CD8-positive, alpha-beta memory T cell (primary cell): ENCODE data around the gene SAFB. TPM values are rescaled to one million over a fixed set of nuclear protein-coding genes. Genes with fewer than 3 reads are reported as not detected.
A peak's percentile ranks its signal among the peaks of the same experiment; 100 is the strongest.
"Not testable (repeated sequence)": the region's sequence is repeated elsewhere in the genome, so short reads cannot be mapped to it uniquely, and the experiment has no call there.

Source experiments
- CTCF ChIA-PET: fragments of 350-600 bp; sonication (Branson Sonifier 250); formaldehyde crosslinking; loops from one replicate; lab custom pipeline; 2021; ENCODE audit warnings: antibody characterized with exemption; lab: Charles Lee
- POLR2A ChIA-PET: fragments of 350-600 bp; sonication (Branson Sonifier 250); formaldehyde crosslinking; loops from one replicate; lab custom pipeline; 2021; ENCODE audit warnings: antibody characterized with exemption; lab: Charles Lee
- DNase-seq, 5 donors: peaks; one replicate each; pipeline versions ENCODE4 v3.0.0 to v3.0.0-alpha.2; 2020 to 2022; ENCODE audit warnings: mixed read lengths in 1 of 5
- H3K27ac ChIP-seq: one replicate; pipeline ENCODE4 v1.7.0; 2013; ENCODE audit warnings: low read depth, mild to moderate bottlenecking, low read length, moderate library complexity
- H3K27me3 ChIP-seq: 2 replicates; pipeline ENCODE4 v1.7.0; 2013; ENCODE audit warnings: low read length, mild to moderate bottlenecking; ENCODE audit not compliant: insufficient read depth, poor library complexity, severe bottlenecking
- H3K36me3 ChIP-seq: 2 replicates; pipeline ENCODE4 v1.7.0; 2013; ENCODE audit warnings: mild to moderate bottlenecking, low read length, moderate library complexity; ENCODE audit not compliant: insufficient read depth
- H3K4me1 ChIP-seq: 2 replicates; pipeline ENCODE4 v1.7.0; 2013; ENCODE audit warnings: mild to moderate bottlenecking, low read length, moderate library complexity; ENCODE audit not compliant: insufficient read depth
- H3K4me3 ChIP-seq: 2 replicates; pipeline ENCODE4 v1.7.0; 2013; ENCODE audit warnings: mild to moderate bottlenecking, low read length
- H3K9me3 ChIP-seq: 2 replicates; pipeline ENCODE4 v1.7.0; 2013; ENCODE audit warnings: mild to moderate bottlenecking, low read length
- H3K27ac Mint-ChIP-seq, 8 donors: one replicate each; pipeline ENCODE4 v1.8.0; 2020 to 2021; ENCODE audit warnings: mixed read lengths in 8 of 8, mild to moderate bottlenecking in 6 of 8, inconsistent platforms in 3 of 8, moderate library complexity in 3 of 8
- H3K27me3 Mint-ChIP-seq, 2 donors: one replicate each; pipeline ENCODE4 v1.8.0; 2020 to 2021; ENCODE audit warnings: mixed read lengths in 2 of 2, mild to moderate bottlenecking in 1 of 2, moderate library complexity in 1 of 2
- H3K36me3 Mint-ChIP-seq, 3 donors: one replicate each; pipeline ENCODE4 v1.8.0; 2020 to 2021; ENCODE audit warnings: mixed read lengths in 3 of 3, inconsistent platforms in 1 of 3, mild to moderate bottlenecking in 1 of 3
- H3K4me1 Mint-ChIP-seq, 3 donors: one replicate each; pipeline ENCODE4 v1.8.0; 2020 to 2021; ENCODE audit warnings: mixed read lengths in 3 of 3, inconsistent platforms in 1 of 3, mild to moderate bottlenecking in 1 of 3
- H3K4me3 Mint-ChIP-seq, 7 donors: one replicate each; pipeline ENCODE4 v1.8.0; 2020 to 2021; ENCODE audit warnings: mixed read lengths in 7 of 7, mild to moderate bottlenecking in 6 of 7, moderate library complexity in 4 of 7, inconsistent platforms in 2 of 7
- H3K9me3 Mint-ChIP-seq, 5 donors: one replicate each; pipeline ENCODE4 v1.8.0; 2020 to 2022; ENCODE audit warnings: mixed read lengths in 5 of 5, mild to moderate bottlenecking in 3 of 5, moderate library complexity in 2 of 5, inconsistent platforms in 1 of 5
- polyA plus RNA-seq: library from polyadenylated mRNA; unstranded; fragments of 300-500 nt; fragmentation: Illumina TruSeq; gene quantifications from one replicate; pipeline ENCODE4 v1.2.3, GENCODE V29; 2021
- total RNA-seq, 2 experiments: library from RNA; stranded (reverse); gene quantifications; one replicate each; pipeline ENCODE4 v1.2.3, GENCODE V29; 2021

The SAFB gene
- total and polyA plus RNA-seq, 3 experiments from 2014 or later, result 103 to 132 (median 124) TPM

DNA sequence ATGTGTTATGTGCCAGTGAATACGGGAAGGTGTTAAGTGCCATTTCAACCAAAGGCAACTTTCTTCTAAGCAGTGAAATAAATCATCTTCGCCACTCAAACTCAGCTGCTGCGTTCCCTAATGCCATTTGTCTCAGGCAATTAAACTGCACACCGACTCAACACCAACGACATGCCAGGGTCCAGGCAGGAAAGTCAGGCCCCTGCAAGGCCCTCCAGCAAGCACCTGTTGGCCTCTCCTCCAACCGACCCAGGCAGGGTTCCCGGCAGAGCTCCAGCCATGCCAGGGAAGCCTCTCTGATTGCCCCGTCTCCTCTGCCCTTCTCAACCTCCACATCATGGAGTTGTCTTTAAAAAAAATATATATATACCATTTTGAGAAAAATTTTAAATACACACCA lies 22.1 kb upstream of the SAFB start:
- H3K27ac Mint-ChIP-seq, result no peak overlapping the region
- Histone ChIP-seq H3K4me3 (no peak overlapping the region), H3K4me1 (no peaks in the 10 kb centered on the region), H3K27me3 (no peaks in the 10 kb centered on the region), H3K9me3 (no peaks in the 10 kb centered on the region), H3K36me3 (peaks cover 76% of the 10 kb centered on the region), H3K27ac (no peak overlapping the region)
- DNase-seq, result no peak
- H3K4me3 Mint-ChIP-seq, result no peak overlapping the region
- peaks cover 4 to 17% (median 4%) of the 10 kb centered on the region in 3 donors for H3K4me1 Mint-ChIP-seq
- peaks cover 0 to 94% (median 18%) of the 10 kb centered on the region in 3 donors for H3K36me3 Mint-ChIP-seq
- H3K9me3 Mint-ChIP-seq, result no peaks in the 10 kb centered on the region
- POLR2A ChIA-PET, result no interaction called here
- CTCF ChIA-PET, result interaction anchor here (0.6 kb wide), 1 partner anchor 122 kb away, joined by 3 read pairs; no protein-coding TSS in a partner anchor
- no peaks in the 10 kb centered on the region for H3K27me3 Mint-ChIP-seq

DNA sequence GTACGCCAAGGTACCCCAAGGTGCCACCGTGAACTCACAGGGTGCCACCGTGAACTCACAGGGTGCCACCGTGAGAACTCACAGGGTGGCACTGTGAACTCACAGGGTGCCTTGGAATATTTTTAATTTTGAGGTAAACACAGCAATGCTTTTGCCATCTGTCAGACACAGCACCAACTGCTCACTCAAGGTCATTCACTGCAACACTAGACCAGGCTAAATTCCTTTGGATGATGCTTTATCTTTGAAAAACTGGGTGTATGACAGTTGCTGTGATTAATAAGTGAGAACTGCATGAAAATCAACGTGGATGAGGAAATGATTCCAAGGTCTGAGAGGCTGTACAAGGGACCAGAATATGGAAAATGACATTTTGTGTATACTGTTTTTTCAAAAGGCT lies 19.3 kb upstream of the SAFB start:
- no peak overlapping the region for H3K4me3 Mint-ChIP-seq
- peak overlapping the region in 1 of 8 donors; percentile 36 for H3K27ac Mint-ChIP-seq
- DNase-seq, result no peak
- Histone ChIP-seq H3K27ac (no peak overlapping the region), H3K4me1 (no peaks in the 10 kb centered on the region), H3K27me3 (no peaks in the 10 kb centered on the region), H3K9me3 (no peaks in the 10 kb centered on the region), H3K36me3 (peaks cover 78% of the 10 kb centered on the region), H3K4me3 (no peak overlapping the region)
- ChIA-PET POLR2A (no interaction called here), CTCF (no interaction called here)
- H3K27me3 Mint-ChIP-seq, result no peaks in the 10 kb centered on the region
- peaks cover 11 to 94% (median 33%) of the 10 kb centered on the region in 3 donors for H3K36me3 Mint-ChIP-seq
- H3K9me3 Mint-ChIP-seq, result no peaks in the 10 kb centered on the region
- peaks cover 18 to 31% (median 23%) of the 10 kb centered on the region in 3 donors for H3K4me1 Mint-ChIP-seq

- no peak overlapping the region for H3K4me3 ChIP-seq
- H3K36me3 Mint-ChIP-seq, result peaks cover 16 to 93% (median 28%) of the 10 kb centered on the region in 3 donors
- H3K27me3 Mint-ChIP-seq, result no peaks in the 10 kb centered on the region
- H3K9me3 ChIP-seq, result no peaks in the 10 kb centered on the region
- H3K27ac ChIP-seq, result no peak overlapping the region
- H3K4me1 ChIP-seq, result no peaks in the 10 kb centered on the region
- no peak for DNase-seq
- H3K36me3 ChIP-seq, result peaks cover 72% of the 10 kb centered on the region
- POLR2A ChIA-PET, result interaction anchor here (1.2 kb wide), 1 partner anchor 17 kb away, joined by 4 read pairs; the partner anchor contains the start of genes SAFB and SAFB2
- H3K9me3 Mint-ChIP-seq, result no peaks in the 10 kb centered on the region
- no peak overlapping the region for H3K4me3 Mint-ChIP-seq
- H3K4me1 Mint-ChIP-seq, result peaks cover 21 to 36% (median 27%) of the 10 kb centered on the region in 3 donors
- CTCF ChIA-PET, result no interaction called here
- peak overlapping the region in 4 of 8 donors; percentile 51 to 87 (median 71) for H3K27ac Mint-ChIP-seq
- no peaks in the 10 kb centered on the region for H3K27me3 ChIP-seq
These were observed 17.5 kb upstream of the SAFB start for GRCh38 chr19:5605362-5605761.

GRCh38 chr19:5607318-5608275 lies 15.3 kb upstream of the SAFB start:
- Mint-ChIP-seq H3K27ac (peak overlapping the region in 6 of 8 donors; percentile 11 to 74 (median 38)), H3K4me3 (no peak overlapping the region), H3K9me3 (no peaks in the 10 kb centered on the region), H3K4me1 (peaks cover 22 to 35% (median 25%) of the 10 kb centered on the region in 3 donors), H3K36me3 (peaks cover 22 to 89% (median 35%) of the 10 kb centered on the region in 3 donors), H3K27me3 (no peaks in the 10 kb centered on the region)
- Histone ChIP-seq H3K4me3 (no peak overlapping the region), H3K27ac (no peak overlapping the region), H3K9me3 (no peaks in the 10 kb centered on the region), H3K4me1 (no peaks in the 10 kb centered on the region), H3K27me3 (no peaks in the 10 kb centered on the region), H3K36me3 (peaks cover 75% of the 10 kb centered on the region)
- POLR2A ChIA-PET, result no interaction called here
- DNase-seq, result no peak
- CTCF ChIA-PET, result no interaction called here

DNA sequence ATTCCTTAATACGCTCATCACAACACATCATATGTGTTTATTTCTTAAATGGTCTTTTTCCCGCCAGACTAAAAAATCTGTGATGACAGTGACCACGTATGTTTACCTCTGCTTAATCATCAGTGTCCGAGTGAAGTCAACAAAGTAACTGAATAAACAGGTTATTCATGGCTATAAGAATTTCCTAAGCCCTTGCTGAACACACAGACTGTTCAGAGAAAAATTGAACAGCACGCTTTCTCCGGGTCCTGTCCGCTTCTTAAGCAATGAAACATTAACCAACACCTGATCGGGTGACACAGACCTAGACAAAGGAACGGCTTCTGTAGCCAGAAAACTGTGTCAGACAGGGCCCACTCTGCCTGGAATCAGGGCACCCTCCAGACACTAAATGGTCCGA lies 14.6 kb upstream of the SAFB start:
- H3K27ac Mint-ChIP-seq, result peak overlapping the region in 1 of 8 donors; percentile 11
- H3K27ac ChIP-seq, result no peak overlapping the region
- no peak overlapping the region for H3K4me3 ChIP-seq
- H3K9me3 Mint-ChIP-seq, result no peaks in the 10 kb centered on the region
- ChIA-PET POLR2A (no interaction called here), CTCF (no interaction called here)
- H3K27me3 Mint-ChIP-seq, result no peaks in the 10 kb centered on the region
- H3K4me1 ChIP-seq, result no peaks in the 10 kb centered on the region
- H3K27me3 ChIP-seq, result no peaks in the 10 kb centered on the region
- peaks cover 29 to 90% (median 41%) of the 10 kb centered on the region in 3 donors for H3K36me3 Mint-ChIP-seq
- H3K9me3 ChIP-seq, result no peaks in the 10 kb centered on the region
- H3K4me1 Mint-ChIP-seq, result peaks cover 27 to 37% (median 30%) of the 10 kb centered on the region in 3 donors
- peaks cover 78% of the 10 kb centered on the region for H3K36me3 ChIP-seq
- DNase-seq, result no peak
- no peak overlapping the region for H3K4me3 Mint-ChIP-seq

GRCh38 chr19:5608766-5609165 lies 14.1 kb upstream of the SAFB start:
- POLR2A ChIA-PET, result interaction anchor here (1.3 kb wide), 1 partner anchor 14 kb away, joined by 3 read pairs; the partner anchor contains the start of gene SAFB2
- DNase-seq, H3K4me1 ChIP-seq, H3K9me3 Mint-ChIP-seq, H3K4me3 ChIP-seq, H3K4me3 Mint-ChIP-seq, H3K27ac Mint-ChIP-seq, H3K9me3 ChIP-seq, H3K27ac ChIP-seq, CTCF ChIA-PET, H3K27me3 ChIP-seq, H3K27me3 Mint-ChIP-seq: not testable (repeated sequence)
- peaks cover 30 to 90% (median 44%) of the 10 kb centered on the region in 3 donors for H3K36me3 Mint-ChIP-seq
- H3K36me3 ChIP-seq, result peaks cover 78% of the 10 kb centered on the region
- peaks cover 27 to 37% (median 30%) of the 10 kb centered on the region in 3 donors for H3K4me1 Mint-ChIP-seq

GRCh38 chr19:5609881-5610448 lies 12.9 kb upstream of the SAFB start:
- Mint-ChIP-seq H3K36me3 (peaks cover 37 to 90% (median 50%) of the 10 kb centered on the region in 3 donors), H3K27ac (peak overlapping the region in 2 of 8 donors; percentile 21 to 71), H3K4me3 (no peak overlapping the region), H3K9me3 (no peaks in the 10 kb centered on the region), H3K27me3 (peaks cover 0 to 3% of the 10 kb centered on the region in 2 donors), H3K4me1 (peaks cover 27 to 33% (median 30%) of the 10 kb centered on the region in 3 donors)
- peaks cover 78% of the 10 kb centered on the region for H3K36me3 ChIP-seq
- no peaks in the 10 kb centered on the region for H3K27me3 ChIP-seq
- H3K27ac ChIP-seq, result no peak overlapping the region
- no peak for DNase-seq
- H3K4me1 ChIP-seq, result no peaks in the 10 kb centered on the region
- CTCF ChIA-PET, result no interaction called here
- no peak overlapping the region for H3K4me3 ChIP-seq
- H3K9me3 ChIP-seq, result no peaks in the 10 kb centered on the region
- POLR2A ChIA-PET, result interaction anchor here (1.3 kb wide), 1 partner anchor 12 kb away, joined by 3 read pairs; the partner anchor contains the start of gene SAFB2
